Keratinocyte (primary cell): ENCODE results near the gene SNAPC1.

Source experiments
- EZH2 ChIP-seq: IDR thresholded peaks from one replicate; pipeline ENCODE4 v1.6.1; 2012; ENCODE audit warnings: inconsistent platforms, mild to moderate bottlenecking, low read length, moderate library complexity
- TF ChIP-seq, protein P1 (sequence below), 3 experiments: IDR thresholded peaks in 1 of 3; conservative IDR thresholded peaks in 1 of 3; optimal IDR thresholded peaks in 1 of 3; 2 replicates in 2 of 3; 3 replicates in 1 of 3; pipeline versions ENCODE3 to v1.5.1; 2011; ENCODE audit warnings: low read length in 3 of 3, mild to moderate bottlenecking in 3 of 3, moderate library complexity in 2 of 3, control low read depth in 1 of 3, inconsistent platforms in 1 of 3; ENCODE audit not compliant: insufficient read depth in 2 of 3; ENCODE audit errors: extremely low read depth in 1 of 3

GRCh38 chr14:61837336-61838229 lies 75.4 kb downstream of the SNAPC1 start:
- TF ChIP-seq, protein P1, sequence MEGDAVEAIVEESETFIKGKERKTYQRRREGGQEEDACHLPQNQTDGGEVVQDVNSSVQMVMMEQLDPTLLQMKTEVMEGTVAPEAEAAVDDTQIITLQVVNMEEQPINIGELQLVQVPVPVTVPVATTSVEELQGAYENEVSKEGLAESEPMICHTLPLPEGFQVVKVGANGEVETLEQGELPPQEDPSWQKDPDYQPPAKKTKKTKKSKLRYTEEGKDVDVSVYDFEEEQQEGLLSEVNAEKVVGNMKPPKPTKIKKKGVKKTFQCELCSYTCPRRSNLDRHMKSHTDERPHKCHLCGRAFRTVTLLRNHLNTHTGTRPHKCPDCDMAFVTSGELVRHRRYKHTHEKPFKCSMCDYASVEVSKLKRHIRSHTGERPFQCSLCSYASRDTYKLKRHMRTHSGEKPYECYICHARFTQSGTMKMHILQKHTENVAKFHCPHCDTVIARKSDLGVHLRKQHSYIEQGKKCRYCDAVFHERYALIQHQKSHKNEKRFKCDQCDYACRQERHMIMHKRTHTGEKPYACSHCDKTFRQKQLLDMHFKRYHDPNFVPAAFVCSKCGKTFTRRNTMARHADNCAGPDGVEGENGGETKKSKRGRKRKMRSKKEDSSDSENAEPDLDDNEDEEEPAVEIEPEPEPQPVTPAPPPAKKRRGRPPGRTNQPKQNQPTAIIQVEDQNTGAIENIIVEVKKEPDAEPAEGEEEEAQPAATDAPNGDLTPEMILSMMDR (optimal IDR thresholded peaks at IDR 0.05 in 1 of 3, IDR thresholded peaks at IDR 0.05 in 1 of 3, conservative IDR thresholded peaks at IDR 0.05 in 1 of 3; ENCODE audit: extremely low read depth in 1 of 3, insufficient read depth in 2 of 3, low read length in 3 of 3): peak; percentile 92 to 97 (median 96)
- no peak for TF ChIP-seq EZH2
